Kidney (tissue), 14 donors: ENCODE measurements around the gene MAP7. TPM values are rescaled to one million over a fixed set of nuclear protein-coding genes. Genes with fewer than 3 reads are reported as not detected.
"Not testable (repeated sequence)": the region's sequence is repeated elsewhere in the genome, so short reads cannot be mapped to it uniquely, and the experiment has no call there.

ENCODE experiments used
- DNase-seq, 5 donors: peaks; one replicate each; pipeline ENCODE4 v3.0.0-alpha.2; 2013 to 2020
- FAIRE-seq: peaks from 2 replicates; lab custom pipeline; 2012; peaks lifted over from hg19 to GRCh38; lab: Jason Lieb, UNC
- H3K27ac ChIP-seq, 2 donors: one replicate each; pipeline ENCODE4 v1.7.0; 2013; ENCODE audit warnings: low read depth in 2 of 2, low read length in 2 of 2, inconsistent platforms in 1 of 2
- H3K27me3 ChIP-seq: one replicate; pipeline ENCODE4 v1.7.1; 2013; ENCODE audit warnings: low read length, inconsistent platforms; ENCODE audit not compliant: control insufficient read depth, insufficient read depth
- H3K36me3 ChIP-seq, 3 donors: one replicate each; pipeline versions ENCODE4 v1.7.0 to v1.7.1; 2013; ENCODE audit warnings: low read length in 3 of 3, control low read depth in 1 of 3, inconsistent platforms in 1 of 3; ENCODE audit not compliant: insufficient read depth in 3 of 3, control insufficient read depth in 2 of 3
- H3K4me1 ChIP-seq, 3 donors: one replicate each; pipeline versions ENCODE4 v1.7.0 to v1.7.1; 2013; ENCODE audit warnings: low read length in 3 of 3, inconsistent platforms in 1 of 3, low read depth in 1 of 3; ENCODE audit not compliant: control insufficient read depth in 2 of 3, insufficient read depth in 2 of 3
- H3K4me3 ChIP-seq, 3 donors: one replicate each; pipeline versions ENCODE4 v1.7.0 to v1.8.1; 2013; ENCODE audit warnings: low read length in 3 of 3, control low read depth in 1 of 3, inconsistent platforms in 1 of 3
- H3K9ac ChIP-seq, 3 donors: one replicate each; pipeline versions ENCODE4 v1.7.0 to v1.7.1; 2013; ENCODE audit warnings: low read length in 3 of 3, control low read depth in 1 of 3, inconsistent platforms in 1 of 3
- H3K9me3 ChIP-seq, 3 donors: one replicate each; pipeline versions ENCODE4 v1.7.0 to v1.7.1; 2013; ENCODE audit warnings: low read length in 3 of 3, control low read depth in 1 of 3, inconsistent platforms in 1 of 3; ENCODE audit not compliant: control insufficient read depth in 2 of 3, insufficient read depth in 1 of 3
- intact Hi-C: fragments of 100-400 bp; cut with DNase I; formaldehyde crosslinking; loops from one replicate; pipeline ENCODE4 v1.11.1; 2022
- polyA plus RNA-seq: library from polyadenylated mRNA; stranded (reverse); fragments of 350-450 nt; fragmentation: Illumina TruSeq; extraction: RNeasy Lipid Tissue Mini Kit (QIAGEN cat#74804); gene quantifications from one replicate; pipeline ENCODE4 v1.2.3, GENCODE V29; 2014; ENCODE audit warnings: low read depth, low replicate concordance; ENCODE audit not compliant: insufficient read depth
- total RNA-seq: library from RNA; stranded (reverse); fragmentation: NEBNext Ultra II Directional; extraction: Animal tissue kit (Norgen Biotek cat#: 25700); gene quantifications from one replicate; pipeline ENCODE4 v1.2.1, GENCODE V29; 2021
- TF ChIP-seq, protein P1 (sequence below): IDR thresholded peaks from 3 replicates; pipeline ENCODE4 v1.5.1; 2012; ENCODE audit warnings: mild to moderate bottlenecking, moderate library complexity, borderline replicate concordance; ENCODE audit not compliant: insufficient read depth; ENCODE audit errors: extremely low read depth
- donor health status: control.
- donor health status: control.
- donor health status: control.
- donor health status: control.
- donor health status: control.
- donor health status: DM: yes; HTN: yes; CAD: no.
- donor health status: Normal renal cell carcinoma (clear cell type).

The MAP7 gene
- total and polyA plus RNA-seq, 2 donors from 2014 or later = 16.0 to 40.0 TPM

- FAIRE-seq = no peak
- DNase-seq = no peak
Measured at GRCh38 chr6:136491251-136491650, 59.0 kb downstream of the MAP7 start.

DNA sequence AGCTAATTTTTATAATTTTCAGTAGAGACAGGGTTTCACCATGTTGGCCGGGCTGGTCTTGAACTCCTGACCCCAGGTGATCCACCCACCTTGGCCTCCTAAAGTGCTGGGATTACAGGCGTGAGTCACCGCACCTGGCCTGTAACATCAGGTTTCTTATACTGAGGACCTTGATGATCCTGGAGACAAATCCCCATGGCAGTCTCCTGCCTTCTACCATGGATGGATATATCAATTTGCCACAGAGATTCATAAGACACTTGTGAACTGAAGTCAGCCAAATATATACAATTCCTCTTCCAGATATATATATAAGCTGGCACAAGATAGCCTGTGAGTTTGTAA lies 60.6 kb downstream of the MAP7 start:
- H3K9me3 ChIP-seq, H3K4me1 ChIP-seq, intact Hi-C loops, H3K27ac ChIP-seq, H3K27me3 ChIP-seq, H3K4me3 ChIP-seq, FAIRE-seq, H3K36me3 ChIP-seq, H3K9ac ChIP-seq, DNase-seq: not testable (repeated sequence)

More at GRCh38 chr6:136491251-136491650, 59.0 kb downstream of the MAP7 start:
- intact Hi-C loops = no loop called here
- Histone ChIP-seq H3K36me3 (no peaks in the 10 kb centered on the region), H3K27me3 (no peaks in the 10 kb centered on the region), H3K27ac (no peak overlapping the region), H3K9me3 (no peaks in the 10 kb centered on the region), H3K4me3 (no peak overlapping the region), H3K9ac (no peak overlapping the region), H3K4me1 (no peaks in the 10 kb centered on the region)
- TF ChIP-seq, protein P1, sequence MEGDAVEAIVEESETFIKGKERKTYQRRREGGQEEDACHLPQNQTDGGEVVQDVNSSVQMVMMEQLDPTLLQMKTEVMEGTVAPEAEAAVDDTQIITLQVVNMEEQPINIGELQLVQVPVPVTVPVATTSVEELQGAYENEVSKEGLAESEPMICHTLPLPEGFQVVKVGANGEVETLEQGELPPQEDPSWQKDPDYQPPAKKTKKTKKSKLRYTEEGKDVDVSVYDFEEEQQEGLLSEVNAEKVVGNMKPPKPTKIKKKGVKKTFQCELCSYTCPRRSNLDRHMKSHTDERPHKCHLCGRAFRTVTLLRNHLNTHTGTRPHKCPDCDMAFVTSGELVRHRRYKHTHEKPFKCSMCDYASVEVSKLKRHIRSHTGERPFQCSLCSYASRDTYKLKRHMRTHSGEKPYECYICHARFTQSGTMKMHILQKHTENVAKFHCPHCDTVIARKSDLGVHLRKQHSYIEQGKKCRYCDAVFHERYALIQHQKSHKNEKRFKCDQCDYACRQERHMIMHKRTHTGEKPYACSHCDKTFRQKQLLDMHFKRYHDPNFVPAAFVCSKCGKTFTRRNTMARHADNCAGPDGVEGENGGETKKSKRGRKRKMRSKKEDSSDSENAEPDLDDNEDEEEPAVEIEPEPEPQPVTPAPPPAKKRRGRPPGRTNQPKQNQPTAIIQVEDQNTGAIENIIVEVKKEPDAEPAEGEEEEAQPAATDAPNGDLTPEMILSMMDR = no peak

GRCh38 chr6:136487759-136488425 lies 62.3 kb downstream of the MAP7 start:
- Histone ChIP-seq H3K27ac (no peak overlapping the region), H3K27me3 (no peaks in the 10 kb centered on the region), H3K4me3 (no peak overlapping the region), H3K9ac (no peak overlapping the region), H3K4me1 (no peaks in the 10 kb centered on the region), H3K9me3 (no peaks in the 10 kb centered on the region), H3K36me3 (no peaks in the 10 kb centered on the region)
- DNase-seq (peak in 1 of 5 donors; percentile 53), FAIRE-seq (no peak)
- intact Hi-C loops = no loop called here
- TF ChIP-seq, protein P1 = no peak

DNA sequence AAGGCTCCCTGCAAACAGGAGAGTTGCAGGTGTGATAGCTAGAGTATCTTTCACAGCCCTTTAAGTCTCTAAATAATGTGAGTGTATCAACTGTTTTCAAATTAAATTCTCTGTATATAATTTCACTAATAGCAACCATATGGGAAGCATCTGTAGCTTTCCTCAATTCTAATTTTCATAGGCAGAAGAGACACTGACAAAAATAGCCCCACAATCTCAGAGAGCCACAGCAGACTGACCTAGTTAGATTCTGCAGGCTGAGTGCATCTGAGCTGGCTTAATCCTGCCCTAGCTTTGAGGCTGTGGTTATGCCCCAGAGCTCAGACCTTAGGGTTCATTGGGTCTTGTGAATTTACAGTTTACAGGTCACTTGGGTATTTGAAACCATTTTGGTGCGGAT lies 63.9 kb downstream of the MAP7 start:
- TF ChIP-seq, protein P1 = no peak
- FAIRE-seq = no peak
- no peak overlapping the region for H3K9ac ChIP-seq

More for the DNA sequence above, 63.9 kb downstream of the MAP7 start:
- Histone ChIP-seq H3K36me3 (no peaks in the 10 kb centered on the region), H3K9me3 (no peaks in the 10 kb centered on the region), H3K27me3 (no peaks in the 10 kb centered on the region), H3K27ac (no peak overlapping the region), H3K4me3 (no peak overlapping the region), H3K4me1 (no peaks in the 10 kb centered on the region)
- DNase-seq = no peak
- intact Hi-C loops = no loop called here
